HG02571 (cell line): ENCODE results near the gene SNX8.
"Not testable (repeated sequence)": the region's sequence is repeated elsewhere in the genome, so short reads cannot be mapped to it uniquely, and the experiment has no call there.

Source experiments
- ATAC-seq: cut with Tn5 transposase; IDR thresholded peaks from one replicate; pipeline ENCODE4 v1.9.1; 2021; ENCODE audit warnings: mild to moderate bottlenecking, moderate library complexity; ENCODE audit not compliant: unreplicated experiment

The SNX8 gene

DNA sequence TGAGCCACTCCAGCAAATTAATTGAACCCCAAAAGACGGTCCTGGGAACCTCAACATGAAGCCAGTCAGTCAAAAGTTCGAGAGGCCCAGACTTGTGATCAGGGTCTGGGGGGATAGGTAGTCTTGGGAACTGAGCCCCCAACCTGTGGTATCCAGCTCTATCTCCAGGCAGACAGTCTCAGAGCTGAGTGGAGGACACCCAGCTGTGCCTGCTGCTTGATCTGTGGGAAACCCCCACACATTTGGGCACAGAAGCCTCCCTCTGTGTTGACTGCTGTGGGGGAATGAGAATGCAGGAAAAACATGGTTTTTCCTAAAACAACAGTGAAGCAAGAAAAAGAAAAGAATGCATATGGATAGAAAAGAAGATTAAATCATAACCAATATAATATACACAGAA, 16.3 kb upstream of the SNX8 start:
- ATAC-seq: no peak

DNA sequence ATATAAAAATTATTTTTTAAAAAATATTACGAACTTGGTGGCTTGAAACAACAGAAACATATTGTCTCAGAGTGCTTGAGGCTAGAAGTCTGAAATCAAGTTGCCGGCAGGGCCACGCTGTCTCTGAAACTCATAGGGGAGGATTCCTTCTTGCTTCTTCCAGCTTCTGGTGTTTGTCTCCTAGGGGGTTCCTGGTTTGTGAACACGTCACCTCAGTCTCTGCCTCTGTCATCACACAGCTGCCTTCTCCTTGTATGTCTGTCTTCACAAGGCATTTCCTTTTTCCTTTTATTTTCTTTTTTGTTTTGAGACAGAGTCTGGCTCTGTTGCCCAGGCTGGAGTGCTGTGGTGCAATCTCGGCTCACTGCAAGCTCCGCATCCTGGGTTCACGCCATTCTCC, 12.7 kb upstream of the SNX8 start:
- no peak for ATAC-seq

DNA sequence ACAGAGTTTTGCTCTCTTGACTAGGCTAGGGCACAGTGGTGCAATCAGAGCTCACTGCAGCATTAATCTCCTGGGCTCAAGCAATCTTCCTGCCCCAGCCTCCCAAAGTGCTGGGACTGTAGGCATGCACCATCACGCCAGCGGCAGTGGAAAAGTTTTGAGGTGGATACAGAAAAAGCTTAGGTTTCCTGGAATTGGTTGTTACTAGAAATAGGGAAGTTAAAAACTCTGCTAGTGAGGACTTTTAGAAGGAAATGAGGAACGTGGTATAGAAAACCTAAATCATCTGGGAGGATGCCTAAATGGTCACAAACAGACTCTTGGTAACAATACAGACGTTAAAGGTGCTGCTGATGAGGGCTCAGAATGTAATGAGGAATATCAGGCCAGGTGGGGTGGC, 10.9 kb upstream of the SNX8 start:
- no peak for ATAC-seq

DNA sequence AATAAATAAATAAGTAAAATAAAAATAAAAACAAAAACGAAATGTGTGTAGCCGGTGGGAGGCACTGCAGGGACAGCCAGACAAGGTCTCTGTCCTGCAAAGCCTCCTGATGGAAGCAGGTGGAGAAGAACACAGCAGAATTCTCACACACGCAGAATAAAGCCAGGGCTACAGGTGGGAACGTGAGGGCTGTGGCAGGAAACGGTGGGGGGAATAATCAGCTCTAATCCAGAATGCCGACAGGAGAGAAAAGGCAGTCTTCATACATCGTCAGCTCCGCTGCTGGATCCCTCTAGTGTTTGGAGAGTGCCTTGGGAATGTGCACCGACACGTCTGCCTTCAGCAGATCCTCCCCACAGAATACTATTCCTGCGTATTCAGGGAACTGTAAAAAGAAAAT, 6.8 kb upstream of the SNX8 start:
- ATAC-seq: no peak

DNA sequence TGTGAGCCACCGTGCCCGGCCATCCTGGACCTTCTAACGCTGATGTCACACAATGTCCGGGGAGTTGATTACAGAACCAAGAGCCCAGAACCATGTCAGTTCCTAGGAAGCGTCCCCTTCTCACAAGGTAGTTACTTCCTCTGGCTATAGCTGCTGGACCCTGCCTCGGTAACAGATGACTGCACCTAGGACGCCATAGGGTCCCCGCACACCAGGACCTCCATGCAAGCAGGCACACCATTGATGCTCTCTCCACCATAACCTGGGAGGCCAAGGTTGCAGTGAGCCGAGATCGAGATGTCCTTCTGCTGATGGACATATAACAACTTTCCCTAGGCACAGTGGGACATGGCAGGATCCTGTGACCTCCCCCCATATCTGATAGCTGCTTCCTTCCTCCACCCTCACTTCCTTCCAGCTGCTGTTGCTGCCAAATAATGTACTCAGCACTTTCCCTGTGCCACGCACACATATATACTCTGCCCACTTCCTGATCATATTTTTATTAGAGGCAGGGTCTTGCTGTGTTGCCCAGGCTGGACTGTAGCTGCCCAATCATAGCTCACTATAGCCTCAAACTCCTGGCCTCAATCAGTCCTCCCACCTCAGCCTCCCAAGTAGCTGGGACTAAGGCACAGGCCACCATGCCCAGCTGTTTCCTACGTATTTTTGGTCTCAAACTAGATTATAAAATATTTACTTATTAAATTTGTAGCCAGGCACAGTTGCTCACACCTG, 3.5 kb upstream of the SNX8 start:
- no peak for ATAC-seq

DNA sequence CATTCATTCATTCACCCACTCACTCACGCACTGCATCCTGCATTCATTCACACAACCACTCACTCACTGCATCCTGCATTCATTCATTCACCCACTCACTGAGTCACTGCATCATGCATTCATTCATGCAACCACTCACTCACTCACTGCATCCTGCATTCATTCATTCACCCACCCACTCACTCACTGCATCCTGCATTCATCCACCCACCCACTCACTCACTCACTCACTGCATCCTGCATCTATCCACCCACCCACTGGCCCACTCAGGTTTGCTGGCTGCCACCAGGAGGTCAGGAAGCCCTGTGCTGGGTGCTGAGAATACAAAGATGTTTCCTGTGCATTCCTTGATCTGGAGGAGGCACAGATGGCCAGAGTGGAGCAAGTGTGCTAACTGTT, 2.3 kb upstream of the SNX8 start:
- no peak for ATAC-seq

DNA sequence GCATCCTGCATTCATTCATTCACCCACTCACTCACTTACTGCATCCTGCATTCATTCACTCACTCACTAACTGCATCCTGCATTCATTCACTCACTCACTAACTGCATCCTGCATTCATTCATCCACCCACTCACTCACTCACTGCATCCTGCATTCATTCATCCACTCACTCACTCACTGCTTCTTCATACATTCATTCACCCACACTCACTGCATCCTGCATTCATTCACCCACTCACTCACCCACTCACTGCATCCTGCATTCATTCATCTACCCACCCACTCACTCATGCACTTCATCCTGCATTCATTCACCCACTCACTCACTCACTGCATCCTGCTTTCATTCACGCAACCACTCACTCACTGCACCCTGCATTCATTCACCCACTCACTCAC, 1.5 kb upstream of the SNX8 start:
- no peak for ATAC-seq

DNA sequence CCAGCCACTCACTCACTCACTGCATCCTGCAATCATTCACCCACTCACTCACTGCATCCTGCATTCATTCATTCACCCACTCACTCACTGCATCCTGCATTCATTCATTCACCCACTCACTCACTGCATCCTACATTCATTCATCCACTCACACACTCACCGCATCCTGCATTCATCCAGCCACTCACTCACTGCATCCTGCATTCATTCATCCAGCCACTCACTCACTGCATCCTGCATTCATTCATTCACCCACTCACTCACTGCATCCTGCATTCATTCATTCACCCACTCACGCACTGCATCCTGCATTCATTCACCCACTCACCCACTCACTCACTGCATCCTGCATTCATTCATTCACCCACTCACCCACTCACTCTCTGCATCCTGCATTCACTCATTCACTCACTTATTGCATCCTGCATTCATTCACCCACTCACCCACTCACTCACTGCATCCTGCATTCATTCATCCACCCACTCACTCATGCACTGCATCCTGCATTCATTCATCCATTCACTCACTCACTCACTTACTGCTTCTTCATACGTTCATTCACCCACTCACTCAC, 802 bp upstream of the SNX8 start:
- not testable (repeated sequence) for ATAC-seq

DNA sequence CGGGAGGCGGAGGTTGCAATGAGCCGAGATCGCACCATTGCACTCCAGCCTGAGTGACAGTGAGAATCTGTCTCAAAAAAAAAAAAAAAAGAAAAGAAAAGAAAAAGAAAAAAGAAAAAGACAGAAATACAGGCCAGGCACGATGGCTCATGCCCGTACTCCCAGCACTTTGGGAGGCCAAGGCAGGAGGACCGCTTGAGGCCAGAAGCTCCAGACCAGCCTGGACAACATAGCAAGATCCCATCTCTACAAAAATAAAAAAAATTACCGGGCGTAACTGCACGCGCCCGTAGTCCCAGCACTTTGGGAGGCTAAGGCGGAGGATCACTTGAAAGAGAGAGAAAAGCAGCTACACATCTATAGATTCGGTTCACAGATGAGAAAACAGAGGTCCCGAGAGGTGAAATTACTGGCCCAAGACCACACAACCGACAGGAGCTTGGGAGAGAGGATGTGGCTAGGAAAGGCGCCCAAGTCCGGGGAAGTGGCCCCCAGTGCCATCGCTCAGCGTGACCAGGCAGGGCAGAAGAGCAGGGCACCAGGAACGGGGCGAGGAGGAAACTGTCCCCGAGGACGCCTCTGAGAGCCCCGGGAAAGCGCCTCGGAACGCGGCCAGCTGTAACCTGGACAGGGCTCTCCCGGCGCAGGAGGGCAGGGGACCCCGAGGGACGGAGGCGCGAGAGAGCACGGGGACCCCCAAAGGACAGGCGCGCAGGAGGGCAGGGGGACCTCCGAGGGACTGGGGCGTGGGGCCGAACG, 612 bp downstream of the SNX8 start:
- ATAC-seq: peak; percentile 13

DNA sequence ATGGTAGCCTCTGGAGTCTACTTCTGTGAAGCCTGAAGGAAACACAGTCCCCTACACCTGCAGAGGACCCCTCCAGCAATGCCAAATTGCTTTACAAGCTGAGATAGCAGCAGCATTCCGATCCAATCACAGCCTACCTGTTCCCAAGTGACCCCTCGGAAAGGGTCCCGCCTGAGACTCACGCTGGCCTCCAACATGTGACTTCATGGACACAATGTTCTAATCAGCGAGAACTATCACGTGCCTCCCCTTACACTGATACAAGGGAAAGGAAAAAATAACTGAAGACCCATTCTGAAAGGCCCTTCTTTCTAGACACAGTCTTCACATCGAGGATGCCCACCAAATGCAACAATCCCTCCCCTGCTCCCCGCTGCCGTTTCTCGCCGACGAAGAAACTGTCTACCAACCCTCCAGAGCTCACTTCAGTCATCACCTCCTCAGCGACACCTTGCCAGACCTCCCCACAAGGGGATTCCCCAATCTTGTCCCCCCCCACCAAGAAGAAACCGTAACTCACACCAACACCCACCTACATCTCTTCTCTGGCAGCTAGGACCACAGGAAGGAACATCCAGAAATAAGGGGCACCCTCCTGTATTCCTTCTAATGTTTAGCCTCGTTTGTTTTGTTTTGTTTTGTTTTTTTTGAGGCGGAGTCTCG, 1.8 kb downstream of the SNX8 start:
- no peak for ATAC-seq

DNA sequence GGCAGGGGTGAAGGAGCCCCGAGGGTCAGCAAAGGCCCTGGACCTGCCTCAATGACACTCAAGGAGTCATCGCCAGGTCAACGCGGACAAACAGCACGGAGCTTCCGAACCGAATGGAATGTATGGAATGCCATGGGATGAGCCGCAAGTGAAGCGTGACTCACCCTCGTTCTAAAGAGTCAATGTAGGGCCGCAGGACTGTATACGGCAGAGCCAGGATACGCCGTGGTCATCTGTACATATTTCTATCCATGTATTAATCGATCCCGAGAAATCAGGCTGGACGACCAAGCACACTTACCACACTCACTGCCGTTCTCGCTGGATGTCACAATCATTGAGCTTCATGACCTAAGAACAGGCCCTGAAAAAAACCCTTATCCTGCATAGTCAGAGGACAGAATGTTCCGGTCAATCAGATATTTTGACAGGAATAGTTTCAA, 4.3 kb downstream of the SNX8 start:
- ATAC-seq: no peak

DNA sequence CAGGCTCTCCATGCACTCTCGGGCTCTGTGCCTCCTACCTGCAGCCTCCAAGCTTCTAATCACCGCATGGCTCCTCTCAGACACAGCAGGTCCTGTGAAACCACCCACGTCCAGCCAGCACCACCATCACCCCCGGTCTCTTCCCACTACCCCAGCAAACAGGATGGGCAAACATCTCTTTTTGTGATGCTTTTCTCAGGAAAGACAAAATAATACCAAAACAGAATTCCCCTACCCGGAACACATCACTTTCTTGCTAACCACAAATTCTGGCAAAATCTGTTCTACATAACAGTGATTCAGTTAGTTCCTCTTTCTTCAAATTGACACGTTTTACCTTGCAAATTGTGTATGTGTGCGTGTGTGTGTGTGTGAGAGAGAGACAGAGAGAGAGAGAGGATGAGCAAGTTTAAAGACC, 6.5 kb downstream of the SNX8 start:
- ATAC-seq: no peak

DNA sequence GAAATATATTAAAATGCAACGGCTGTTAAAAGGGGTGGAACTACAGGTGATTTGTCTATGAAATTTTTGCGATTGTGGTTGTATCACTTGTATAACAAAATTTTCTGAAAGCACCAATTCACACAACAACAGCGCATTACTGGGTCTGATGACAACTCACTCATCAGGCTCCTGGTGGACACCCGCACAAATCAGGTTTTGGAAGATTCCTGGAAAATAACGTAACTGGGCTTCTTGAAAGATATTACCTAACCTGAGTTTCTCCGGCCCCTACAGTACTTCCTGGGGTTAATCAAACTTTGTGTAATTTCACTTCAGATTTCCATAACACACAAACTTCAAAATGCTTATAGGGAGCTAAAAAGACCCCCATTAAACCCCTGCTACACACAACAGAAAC, 7.6 kb downstream of the SNX8 start:
- ATAC-seq: no peak

DNA sequence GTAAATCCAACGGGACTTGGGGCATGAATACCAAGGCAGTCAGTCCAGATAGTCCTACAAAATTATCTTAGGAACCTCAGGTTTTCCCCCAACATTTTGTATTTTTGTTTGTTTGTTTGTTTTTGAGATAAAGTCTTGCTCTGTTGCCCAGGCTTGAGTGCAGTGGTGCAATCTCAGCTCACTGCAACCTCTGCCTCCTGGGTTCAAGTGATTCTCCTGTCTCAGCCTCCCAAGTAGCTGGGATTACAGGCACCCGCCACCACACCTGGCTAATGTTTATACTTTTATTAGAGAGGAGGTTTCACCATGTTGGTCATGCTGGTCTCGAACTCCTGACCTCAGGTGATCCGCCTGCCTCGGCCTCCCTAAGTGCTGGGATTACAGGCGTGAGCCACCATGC, 9.0 kb downstream of the SNX8 start:
- ATAC-seq: not testable (repeated sequence)

DNA sequence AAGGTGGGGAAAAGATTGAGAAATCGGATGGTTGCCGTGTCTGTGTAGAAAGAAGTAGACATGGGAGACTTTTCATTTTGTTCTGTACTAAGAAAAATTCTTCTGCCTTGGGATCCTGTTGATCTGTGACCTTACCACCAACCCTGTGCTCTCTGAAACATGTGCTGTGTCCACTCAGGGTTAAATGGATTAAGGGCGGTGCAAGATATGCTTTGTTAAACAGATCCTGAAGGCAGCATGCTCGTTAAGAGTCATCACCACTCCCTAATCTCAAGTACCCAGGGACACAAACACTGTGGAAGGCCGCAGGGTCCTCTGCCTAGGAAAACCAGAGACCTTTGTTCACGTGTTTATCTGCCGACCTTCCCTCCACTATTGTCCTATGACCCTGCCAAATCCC, 10.7 kb downstream of the SNX8 start:
- ATAC-seq: not testable (repeated sequence)

DNA sequence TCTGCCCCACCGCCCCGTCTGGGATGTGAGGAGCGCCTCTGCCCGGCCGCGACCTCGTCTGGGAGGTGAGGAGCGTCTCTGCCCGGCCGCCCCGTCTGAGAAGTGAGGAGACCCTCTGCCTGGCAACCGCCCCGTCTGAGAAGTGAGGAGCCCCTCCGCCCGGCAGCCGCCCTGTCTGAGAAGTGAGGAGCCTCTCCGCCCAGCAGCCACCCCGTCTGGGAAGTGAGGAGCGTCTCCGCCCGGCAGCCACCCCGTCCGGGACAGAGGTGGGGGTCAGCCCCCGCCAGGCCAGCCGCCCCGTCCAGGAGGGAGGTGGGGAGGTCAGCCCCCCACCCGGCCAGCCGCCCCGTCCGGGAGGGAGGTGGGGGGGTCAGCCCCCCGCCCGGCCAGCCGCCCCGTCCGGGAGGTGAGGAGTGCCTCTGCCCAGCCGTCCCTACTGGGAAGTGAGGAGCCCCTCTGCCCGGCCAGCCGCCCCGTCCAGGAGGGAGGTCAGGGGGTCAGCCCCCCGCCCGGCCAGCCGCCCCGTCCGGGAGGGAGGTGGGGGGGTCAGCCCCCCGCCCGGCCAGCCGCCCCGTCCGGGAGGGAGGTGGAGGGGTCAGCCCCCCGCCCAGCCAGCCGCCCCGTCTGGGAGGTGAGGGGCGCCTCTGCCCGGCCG, 11.4 kb downstream of the SNX8 start:
- not testable (repeated sequence) for ATAC-seq

DNA sequence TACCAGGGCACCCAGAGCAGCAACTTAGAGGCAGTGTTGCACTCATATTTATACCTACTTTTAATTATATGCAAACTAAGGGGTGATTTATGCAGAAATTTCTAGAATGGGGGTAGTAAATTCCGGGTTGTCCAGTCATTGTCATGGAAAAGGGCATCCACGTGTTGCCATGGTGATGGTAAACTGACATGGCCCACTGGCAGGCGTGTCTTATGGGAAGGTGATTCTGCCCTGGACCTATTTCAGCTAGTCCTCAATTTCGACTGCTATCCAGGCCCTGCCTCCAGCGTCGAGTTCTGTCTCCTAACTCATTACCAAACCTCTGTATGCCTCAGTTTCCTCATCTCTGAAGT, 12.8 kb downstream of the SNX8 start:
- ATAC-seq: no peak

DNA sequence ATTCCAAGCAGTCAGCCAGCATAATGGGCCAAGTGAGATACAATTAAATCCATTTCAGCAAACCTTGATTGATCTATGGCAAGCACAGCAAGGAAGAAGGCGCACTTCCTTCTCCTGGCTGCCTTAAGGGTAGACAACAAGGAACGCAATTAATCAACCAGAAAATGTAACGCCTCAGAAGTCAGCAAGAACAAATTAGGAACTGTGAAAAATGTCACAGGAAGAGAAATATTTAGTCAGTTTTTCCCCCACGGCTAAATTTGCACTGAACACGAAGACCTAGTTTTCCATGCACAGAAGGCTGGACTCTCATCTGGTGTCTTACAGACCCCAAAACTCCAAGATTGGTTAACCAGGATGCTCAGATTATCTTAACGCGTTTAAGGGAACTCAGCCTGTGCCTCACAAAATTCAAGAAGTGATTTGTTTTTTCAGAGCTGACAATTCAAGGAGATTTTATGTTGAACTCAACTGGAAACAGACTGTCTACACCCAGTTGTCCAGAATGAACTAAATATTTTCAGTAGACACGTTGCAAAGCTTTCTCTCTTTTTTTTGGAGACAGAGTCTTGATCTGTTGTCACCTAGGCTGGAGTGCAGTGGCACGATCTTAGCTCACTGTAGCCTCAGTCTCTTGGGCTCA, 14.2 kb downstream of the SNX8 start:
- ATAC-seq: no peak

DNA sequence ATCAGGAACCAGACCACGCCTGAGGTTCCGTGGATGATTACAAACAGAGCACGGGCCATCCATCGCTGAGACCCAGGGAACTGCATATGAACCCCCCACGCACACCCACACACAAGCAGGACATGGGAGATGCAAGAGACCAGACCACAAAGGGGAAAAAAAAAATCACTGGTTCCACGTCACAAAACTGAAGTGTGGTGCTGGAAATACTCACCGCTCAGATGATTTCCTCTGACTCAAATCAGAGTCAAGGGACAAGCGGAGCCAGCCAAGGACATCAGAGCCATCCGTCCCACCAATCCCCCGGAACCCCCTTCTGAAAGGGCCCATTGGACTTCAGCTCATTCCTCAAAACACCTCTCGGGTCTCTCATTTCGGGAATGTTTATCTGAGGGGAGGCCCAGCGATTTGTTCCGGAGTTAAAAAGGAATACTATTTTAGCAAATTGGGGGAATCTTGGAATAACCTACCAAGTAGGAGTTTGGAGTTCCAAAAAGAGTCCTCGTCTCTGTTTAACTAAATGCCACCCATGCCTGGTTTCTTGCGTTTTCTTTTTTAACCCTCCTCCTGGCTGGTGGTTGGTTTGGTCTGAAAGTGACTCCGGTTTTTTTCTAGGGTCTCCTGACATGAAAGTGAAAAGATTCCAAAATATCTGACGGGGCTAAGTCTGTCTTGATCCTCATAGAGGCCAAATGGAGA, 15.0 kb downstream of the SNX8 start:
- ATAC-seq: no peak

DNA sequence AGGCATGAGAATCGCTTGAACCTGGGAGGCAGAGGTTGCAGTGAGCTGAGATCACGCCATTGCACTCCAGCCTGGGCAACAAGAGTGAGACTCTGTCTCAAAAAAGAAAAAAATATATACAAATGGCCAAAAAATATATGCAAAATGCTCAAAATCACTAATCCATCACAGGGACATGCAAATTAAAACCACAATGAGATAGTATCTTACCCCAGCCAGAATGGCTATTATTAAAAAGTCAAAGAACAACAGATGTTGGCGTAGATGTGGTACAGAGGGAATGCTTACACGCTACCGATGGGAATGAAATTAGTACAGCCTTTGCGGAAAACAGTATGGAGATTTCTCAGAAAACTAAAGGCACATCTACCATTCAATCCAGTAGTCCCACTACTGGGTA, 17.4 kb downstream of the SNX8 start:
- no peak for ATAC-seq
